ENCODE measurements around the gene AFAP1. TPM values are rescaled to one million over a fixed set of nuclear protein-coding genes. Genes with fewer than 3 reads are reported as not detected.

AFAP1 gene
- total RNA-seq, 2 experiments from 2014 or later: not detected

GRCh38 chr4:7798178-7798995 lies 141.3 kb downstream of the AFAP1 start:
- BruUV-seq (replicated peaks): no TSS peak
- H3K4me2 ChIP-seq (ENCODE audit: low read length): no peak overlapping the region
- no peak overlapping the region for H3K27ac ChIP-seq (ENCODE audit: low read depth, low read length, poor library complexity, severe bottlenecking)
- no peak overlapping the region for H2AFZ ChIP-seq (ENCODE audit: low read length)
- ChIA-PET POLR2A (no interaction called here), CTCF (ENCODE audit: unreplicated experiment) (no interaction called here)
- H3K79me2 ChIP-seq (ENCODE audit: insufficient read depth, low read depth, low read length): no peaks in the 10 kb centered on the region
- H3K36me3 ChIP-seq (ENCODE audit: insufficient read depth, low read length): no peaks in the 10 kb centered on the region
- H3K4me3 ChIP-seq (ENCODE audit: low read depth, low read length, poor library complexity, severe bottlenecking): no peak overlapping the region
- intact Hi-C loops (cut with micrococcal nuclease; ENCODE audit: unreplicated experiment): no loop called here
- DNase-seq (ENCODE audit: low spot score): peak; percentile 1
- no peaks in the 10 kb centered on the region for H3K9me3 ChIP-seq (ENCODE audit: low read length)
- H4K20me1 ChIP-seq (ENCODE audit: insufficient read depth, low read length): no peaks in the 10 kb centered on the region
- H3K4me1 ChIP-seq (ENCODE audit: insufficient read depth, low read length, poor library complexity, severe bottlenecking): no peaks in the 10 kb centered on the region
- TF ChIP-seq CTCF (conservative IDR thresholded peaks at IDR 0.05; ENCODE audit: low read length) (no peak), EZH2phosphoT487 (IDR thresholded peaks at IDR 0.05; ENCODE audit: borderline replicate concordance, low read depth, low read length) (no peak)
- H3K9me2 ChIP-seq (ENCODE audit: insufficient read depth, low read length): no peaks in the 10 kb centered on the region

DNA sequence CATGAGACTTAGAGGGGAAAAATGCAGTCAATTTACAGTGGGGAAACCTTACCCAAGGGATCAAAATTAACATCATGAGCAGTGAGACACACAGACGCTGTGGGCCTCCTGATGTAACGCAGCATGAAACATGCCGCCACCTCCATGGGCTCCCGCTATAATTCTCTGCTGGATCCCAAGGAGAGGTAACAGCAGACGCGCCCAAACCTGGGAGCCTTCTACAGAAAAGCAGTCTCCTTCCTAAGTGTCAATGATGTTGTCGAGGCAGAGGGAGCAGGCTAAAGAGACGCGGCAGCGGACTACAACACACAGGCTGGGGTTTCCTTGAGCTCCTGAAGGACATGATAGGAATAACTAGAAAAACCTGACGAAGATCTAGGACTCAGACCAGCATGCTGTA lies 142.3 kb downstream of the AFAP1 start:
- Histone ChIP-seq H3K4me3 (ENCODE audit: low read depth, low read length, poor library complexity, severe bottlenecking) (no peak overlapping the region), H3K36me3 (ENCODE audit: insufficient read depth, low read length) (no peaks in the 10 kb centered on the region), H3K9me2 (ENCODE audit: insufficient read depth, low read length) (no peaks in the 10 kb centered on the region), H4K20me1 (ENCODE audit: insufficient read depth, low read length) (no peaks in the 10 kb centered on the region), H2AFZ (ENCODE audit: low read length) (no peak overlapping the region), H3K4me1 (ENCODE audit: insufficient read depth, low read length, poor library complexity, severe bottlenecking) (peaks cover 8% of the 10 kb centered on the region), H3K79me2 (ENCODE audit: insufficient read depth, low read depth, low read length) (no peaks in the 10 kb centered on the region), H3K4me2 (ENCODE audit: low read length) (no peak overlapping the region), H3K9me3 (ENCODE audit: low read length) (no peaks in the 10 kb centered on the region), H3K27ac (ENCODE audit: low read depth, low read length, poor library complexity, severe bottlenecking) (no peak overlapping the region)
- CTCF ChIA-PET (ENCODE audit: unreplicated experiment): no interaction called here
- POLR2A ChIA-PET: no interaction called here
- no peak for DNase-seq (ENCODE audit: low spot score)
- intact Hi-C loops (cut with micrococcal nuclease; ENCODE audit: unreplicated experiment): no loop called here
- BruUV-seq (replicated peaks): no TSS peak
- TF ChIP-seq CTCF (conservative IDR thresholded peaks at IDR 0.05; ENCODE audit: low read length) (no peak), EZH2phosphoT487 (IDR thresholded peaks at IDR 0.05; ENCODE audit: borderline replicate concordance, low read depth, low read length) (no peak)

GRCh38 chr4:7795983-7796382 lies 143.7 kb downstream of the AFAP1 start:
- ChIA-PET POLR2A (interaction anchor here (0.5 to 0.6 kb wide), 2 partner anchors 35 to 248 kb away, joined by 4 read pairs; no protein-coding TSS in a partner anchor), CTCF (ENCODE audit: unreplicated experiment) (interaction anchor here (0.6 kb wide), 1 partner anchor 187 kb away, joined by 3 read pairs; no protein-coding TSS in a partner anchor)
- Histone ChIP-seq H3K4me2 (ENCODE audit: low read length) (no peak overlapping the region), H3K4me1 (ENCODE audit: insufficient read depth, low read length, poor library complexity, severe bottlenecking) (peaks cover 11% of the 10 kb centered on the region), H3K4me3 (ENCODE audit: low read depth, low read length, poor library complexity, severe bottlenecking) (no peak overlapping the region), H3K36me3 (ENCODE audit: insufficient read depth, low read length) (no peaks in the 10 kb centered on the region), H3K9me2 (ENCODE audit: insufficient read depth, low read length) (no peaks in the 10 kb centered on the region), H3K79me2 (ENCODE audit: insufficient read depth, low read depth, low read length) (no peaks in the 10 kb centered on the region), H3K27ac (ENCODE audit: low read depth, low read length, poor library complexity, severe bottlenecking) (no peak overlapping the region), H2AFZ (ENCODE audit: low read length) (no peak overlapping the region), H4K20me1 (ENCODE audit: insufficient read depth, low read length) (no peaks in the 10 kb centered on the region), H3K9me3 (ENCODE audit: low read length) (no peaks in the 10 kb centered on the region)
- no peak for TF ChIP-seq CTCF (conservative IDR thresholded peaks at IDR 0.05; ENCODE audit: low read length)
- TF ChIP-seq EZH2phosphoT487 (IDR thresholded peaks at IDR 0.05; ENCODE audit: borderline replicate concordance, low read depth, low read length): no peak
- no TSS peak for BruUV-seq (replicated peaks)
- intact Hi-C loops (cut with micrococcal nuclease; ENCODE audit: unreplicated experiment): no loop called here
- DNase-seq (ENCODE audit: low spot score): no peak
